HepG2 (cell line): ENCODE results near the gene IGFALS. TPM values are rescaled to one million over a fixed set of nuclear protein-coding genes. Genes with fewer than 3 reads are reported as not detected.

ENCODE experiments used
- ATAC-seq: fragments of 200-7000 bp; cut with Tn5 transposase; 3 replicates; pipeline ENCODE4 v1.9.1; 2020; ENCODE audit warnings: mild to moderate bottlenecking, moderate library complexity
- BruUV-seq: library from RNA; stranded (reverse); fragments of 400-500 nt; replicated peaks from 2 replicates; lab custom pipeline; 2021; lab: Mats Ljungman, UMichigan
- CTCF ChIA-PET: fragments of 300-600 bp; formaldehyde crosslinking; extraction: SDS; loops from one replicate; lab custom pipeline; 2021; ENCODE audit warnings: low total read pairs, inconsistent platforms, low intra/inter-chr PET ratio; lab: Yijun Ruan, JAX
- POLR2A ChIA-PET: fragments of 350-600 bp; sonication (Branson Sonifier 250); formaldehyde crosslinking; loops from one replicate; lab custom pipeline; 2020; ENCODE audit warnings: antibody characterized with exemption, inconsistent platforms; lab: Yijun Ruan, JAX
- DNase-seq: peaks from one replicate; pipeline ENCODE4 v3.0.0-alpha.2; 2015; ENCODE audit warnings: low spot score
- FAIRE-seq: peaks from 3 replicates; lab custom pipeline; 2011; peaks lifted over from hg19 to GRCh38; lab: Jason Lieb, UNC
- H2AFZ ChIP-seq: one replicate; pipeline ENCODE4 v1.6.1; 2011; ENCODE audit warnings: low read length, inconsistent platforms
- H3K27ac ChIP-seq: fragments of 300-600 bp; 3 replicates; pipeline ENCODE4 v1.8.0; 2011; ENCODE audit warnings: mixed run types, mild to moderate bottlenecking, mixed read lengths, low read length, inconsistent platforms; ENCODE audit not compliant: insufficient read depth; ENCODE audit errors: extremely low read length
- H3K27me3 ChIP-seq, 2 experiments: fragments of 200-600 bp in 1 of 2; 2 replicates in 1 of 2; 3 replicates in 1 of 2; pipeline versions ENCODE4 v1.6.0 to v1.8.0; 2011; ENCODE audit warnings: low read length in 2 of 2, mild to moderate bottlenecking in 2 of 2, moderate library complexity in 2 of 2, inconsistent platforms in 1 of 2; ENCODE audit not compliant: insufficient read depth in 2 of 2, control insufficient read depth in 1 of 2
- H3K36me3 ChIP-seq, 2 experiments: fragments of 200-600 bp in 1 of 2; replicated peaks in 1 of 2; 2 replicates in 1 of 2; 3 replicates in 1 of 2; pipeline versions ENCODE4 v1.5.1 to v1.8.0; 2011; ENCODE audit warnings: low read length in 2 of 2, inconsistent platforms in 1 of 2; ENCODE audit not compliant: insufficient read depth in 2 of 2, control insufficient read depth in 1 of 2
- H3K4me1 ChIP-seq: 2 replicates; pipeline ENCODE4 v1.5.1; 2012; ENCODE audit warnings: low read length, inconsistent platforms; ENCODE audit not compliant: insufficient read depth
- H3K4me2 ChIP-seq: 2 replicates; pipeline ENCODE4 v1.6.0; 2011; ENCODE audit warnings: low read depth, low read length, inconsistent platforms
- H3K4me3 ChIP-seq, 3 experiments: fragments of 200-600 bp in 1 of 3; sonication (generic), shearing (Covaris generic) in 1 of 3; replicated peaks in 1 of 3; 2 replicates each; pipeline ENCODE4 v1.5.1; 2011 to 2016; ENCODE audit warnings: low read length in 3 of 3, inconsistent platforms in 2 of 3, low read depth in 2 of 3, mild to moderate bottlenecking in 2 of 3, control low read depth in 1 of 3, mixed read lengths in 1 of 3; ENCODE audit not compliant: insufficient read depth in 1 of 3
- H3K79me2 ChIP-seq: one replicate; pipeline ENCODE4 v1.6.1; 2011; ENCODE audit warnings: low read length, inconsistent platforms; ENCODE audit not compliant: insufficient read depth
- H3K9ac ChIP-seq: 2 replicates; pipeline ENCODE4 v1.6.0; 2011; ENCODE audit warnings: mild to moderate bottlenecking, low read depth, low read length, inconsistent platforms; ENCODE audit not compliant: insufficient read depth
- H3K9me3 ChIP-seq: 2 replicates; pipeline ENCODE4 v1.5.1; 2012; ENCODE audit warnings: mild to moderate bottlenecking, low read length
- H4K20me1 ChIP-seq: 2 replicates; pipeline ENCODE4 v1.6.0; 2011; ENCODE audit warnings: inconsistent platforms, mild to moderate bottlenecking, low read length, moderate library complexity; ENCODE audit not compliant: insufficient read depth
- FOXC1 ChIP-seq: sonication (generic); formaldehyde crosslinking; IDR thresholded peaks from 2 replicates; pipeline ENCODE4 v1.8.0; 2022; ENCODE audit warnings: mild to moderate bottlenecking, missing genetic modification reagents, borderline replicate concordance
- MAX ChIP-seq: IDR thresholded peaks from 2 replicates; pipeline ENCODE4 v1.6.1; 2012; ENCODE audit warnings: inconsistent platforms
- MLX ChIP-seq: IDR thresholded peaks from 2 replicates; pipeline ENCODE4 v1.6.1; 2016
- RFXAP ChIP-seq: sonication (generic); formaldehyde crosslinking; IDR thresholded peaks from 2 replicates; pipeline ENCODE4 v1.4.0; 2020; ENCODE audit warnings: missing genetic modification reagents, borderline replicate concordance
- SMAD1 ChIP-seq: sonication (generic); formaldehyde crosslinking; IDR thresholded peaks from 2 replicates; pipeline ENCODE4 v1.4.0; 2020; ENCODE audit warnings: missing genetic modification reagents, low read depth, mild to moderate bottlenecking, borderline replicate concordance
- SRSF9 ChIP-seq: fragments of 200-400 bp; formaldehyde crosslinking; IDR thresholded peaks from 2 replicates; pipeline ENCODE4 v1.6.1; 2018; ENCODE audit warnings: borderline replicate concordance, mild to moderate bottlenecking, low read depth, low read length; ENCODE audit not compliant: insufficient read depth, poor library complexity, severe bottlenecking
- SRY ChIP-seq: sonication (generic); formaldehyde crosslinking; IDR thresholded peaks from 2 replicates; pipeline ENCODE4 v1.8.0; 2022; ENCODE audit warnings: mild to moderate bottlenecking, missing genetic modification reagents
- TRAFD1 ChIP-seq: sonication (generic); formaldehyde crosslinking; IDR thresholded peaks from 2 replicates; pipeline ENCODE4 v1.5.1; 2020; ENCODE audit warnings: missing genetic modification reagents, mild to moderate bottlenecking, borderline replicate concordance
- ZBTB14 ChIP-seq: sonication (generic); formaldehyde crosslinking; IDR thresholded peaks from 2 replicates; pipeline ENCODE4 v1.4.0; 2020; ENCODE audit warnings: missing genetic modification reagents
- ZNF253 ChIP-seq: sonication (generic); formaldehyde crosslinking; IDR thresholded peaks from 2 replicates; pipeline ENCODE4 v1.8.0; 2022; ENCODE audit warnings: mild to moderate bottlenecking, missing genetic modification reagents, borderline replicate concordance
- ZNF562 ChIP-seq: sonication (generic); formaldehyde crosslinking; IDR thresholded peaks from 2 replicates; pipeline ENCODE4 v1.8.0; 2022; ENCODE audit warnings: missing genetic modification reagents, borderline replicate concordance
- ZNF670 ChIP-seq: sonication (generic); formaldehyde crosslinking; IDR thresholded peaks from 2 replicates; pipeline ENCODE4 v1.8.0; 2022; ENCODE audit warnings: mild to moderate bottlenecking, missing genetic modification reagents, borderline replicate concordance
- ZNF770 ChIP-seq: sonication (generic); formaldehyde crosslinking; IDR thresholded peaks from 2 replicates; pipeline ENCODE4 v1.5.0; 2020; ENCODE audit warnings: mild to moderate bottlenecking, missing genetic modification reagents
- WGBS: methylation state at CpG from one replicate; pipeline ENCODE4 v1.1.6; 2017; ENCODE audit warnings: low lambda C conversion rate; 5-methylcytosine and 5-hydroxymethylcytosine counted together
- in situ Hi-C: cut with HindIII; loops from 2 replicates; pipeline ENCODE4 v1.10.0; 2017; ENCODE audit warnings: low pct_unique_long_range_greater_than_20kb; ENCODE audit not compliant: extremely low pct_ligation_motif_present
- intact Hi-C: fragments of 100-400 bp; cut with micrococcal nuclease; formaldehyde crosslinking; loops from one replicate; pipeline ENCODE4 v1.10.0; 2022; ENCODE audit not compliant: unreplicated experiment
- polyA plus RNA-seq, 8 experiments: library from polyadenylated mRNA; depleted of rRNA in 3 of 8; stranded (reverse) in 7 of 8; unstranded in 1 of 8; fragments of >200 nt; fragmentation: Illumina TruSeq in 4 of 8; extraction: Trizol in 4 of 8; gene quantifications; 2 replicates each; pipeline versions ENCODE4 v1.2.1 to v1.2.3, GENCODE V29; 2011 to 2016; ENCODE audit warnings: low read depth in 4 of 8, missing spikeins in 1 of 8, mixed read lengths in 1 of 8; ENCODE audit not compliant: insufficient read depth in 1 of 8
- total RNA-seq, 5 experiments: library from RNA; depleted of rRNA; stranded (reverse); fragments of >200 nt; fragmentation: Illumina TruSeq; extraction: Trizol; gene quantifications; 2 replicates each; pipeline ENCODE4 v1.2.3, GENCODE V29; 2016; ENCODE audit warnings: low read depth in 1 of 5

The IGFALS gene
- total and polyA plus RNA-seq, 2 of the 13 experiments (the other 11 are each of a cell fraction or from before 2014, with no cell fraction given) = 0.34 to 2.4 TPM

- TF ChIP-seq RFXAP (CRISPR knock-in tag) (no peak), SRSF9 (no peak), SRY (no peak), FOXC1 (CRISPR knock-in tag) (no peak), TRAFD1 (CRISPR knock-in tag) (no peak), MAX (peak; percentile 33; the same call in 1 of the 2 replicates)
Observed at GRCh38 chr16:1830213-1830612, 36.7 kb upstream of the IGFALS start (continued).

- intact Hi-C loops (loop anchor here (5.0 kb wide), 1 partner anchor 47 kb away; the partner anchor contains the start of genes NUBP2 and SPSB3), in situ Hi-C loops (no loop called here)
- ChIA-PET POLR2A (interaction anchor here (0.9 to 5.7 kb wide), 8 partner anchors 16 to 156 kb away, joined by 3 to 49 read pairs (median 4); partner anchors contain the start of genes NUBP2, RPS2 and SPSB3), CTCF (no interaction called here)
- Histone ChIP-seq H2AFZ (no peak overlapping the region), H3K27ac (peak overlapping the region; percentile 93), H4K20me1 (peaks cover 5% of the 10 kb centered on the region; the same call in 1 of the 2 replicates), H3K9ac (peak overlapping the region; percentile 84), H3K27me3 (no peaks in the 10 kb centered on the region; a peak in 1 of 5 replicates), H3K4me2 (peak overlapping the region; percentile 98), H3K79me2 (peaks cover 65% of the 10 kb centered on the region), H3K9me3 (no peaks in the 10 kb centered on the region), H3K4me3 (peak overlapping the region; percentile 72 to 97 (median 92)), H3K4me1 (peaks cover 68% of the 10 kb centered on the region), H3K36me3 (peaks cover 0 to 1% of the 10 kb centered on the region in 2 experiments; a peak in 2 of 5 replicates)
- ATAC-seq = peak; percentile 10; the same call in 2 of the 3 replicates
- WGBS = under 1% methylated on average over 10 of the region's 11 CpGs
- no TSS peak for BruUV-seq
- DNase-seq = peak; percentile 90
- FAIRE-seq = peak; percentile 96
- TF ChIP-seq ZNF562 (CRISPR knock-in tag) = no peak
- no peak for TF ChIP-seq ZNF253 (CRISPR knock-in tag)
- peak; percentile 66; the same call in 1 of the 2 replicates for TF ChIP-seq ZNF770 (CRISPR knock-in tag)
- TF ChIP-seq ZNF670 (CRISPR knock-in tag) = no peak
- no peak for TF ChIP-seq MLX (CRISPR knock-in tag)
- no peak for TF ChIP-seq ZBTB14 (CRISPR knock-in tag)
- no peak for TF ChIP-seq SMAD1 (CRISPR knock-in tag)
Observed at GRCh38 chr16:1828645-1829410, 35.3 kb upstream of the IGFALS start.
